LNCAP (cell line): ENCODE measurements around the gene NLRX1.

Experiments used
- CTCF ChIP-seq: fragments of 450-650 bp; IDR thresholded peaks from 2 replicates; pipeline ENCODE4 v1.5.1; 2017; ENCODE audit warnings: mild to moderate bottlenecking

NLRX1 gene

DNA sequence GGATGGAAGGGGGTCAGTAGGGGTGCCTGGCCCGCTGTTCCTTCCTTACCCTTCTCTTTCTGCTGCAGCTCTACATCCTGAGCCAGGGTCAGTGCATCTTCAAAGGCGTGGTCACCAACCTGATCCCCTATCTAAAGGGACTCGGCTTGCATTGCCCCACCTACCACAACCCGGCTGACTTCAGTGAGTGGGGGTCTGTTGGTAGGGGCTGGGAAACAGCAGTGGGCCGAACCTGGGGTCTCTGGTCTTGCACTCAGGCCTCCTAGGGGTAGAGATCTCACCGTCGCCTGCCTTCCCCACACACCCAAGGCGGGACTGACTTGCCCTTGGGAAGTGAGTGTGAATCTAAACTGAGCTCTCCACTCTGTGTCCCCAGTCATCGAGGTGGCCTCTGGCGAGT, 12.0 kb upstream of the NLRX1 start:
- no peak for TF ChIP-seq CTCF

GRCh38 chr11:119157063-119157462, 11.5 kb upstream of the NLRX1 start:
- no peak for TF ChIP-seq CTCF

DNA sequence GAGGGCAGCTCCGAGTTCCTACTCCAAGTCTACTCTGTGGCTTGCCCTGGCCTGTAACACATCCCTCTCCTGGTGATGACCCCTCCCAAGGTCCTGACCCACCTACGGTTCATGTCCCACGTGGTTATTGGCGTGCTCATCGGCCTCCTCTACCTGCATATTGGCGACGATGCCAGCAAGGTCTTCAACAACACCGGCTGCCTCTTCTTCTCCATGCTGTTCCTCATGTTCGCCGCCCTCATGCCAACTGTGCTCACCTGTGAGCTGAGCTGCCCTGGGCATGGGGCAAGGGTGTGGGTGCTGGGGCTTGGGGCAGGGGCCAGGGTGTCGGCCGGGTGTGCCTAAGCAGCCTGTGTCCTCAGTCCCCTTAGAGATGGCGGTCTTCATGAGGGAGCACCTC, 10.1 kb upstream of the NLRX1 start:
- no peak for TF ChIP-seq CTCF

- no peak for TF ChIP-seq CTCF
Observed at GRCh38 chr11:119160151-119160550, 8.4 kb upstream of the NLRX1 start.

DNA sequence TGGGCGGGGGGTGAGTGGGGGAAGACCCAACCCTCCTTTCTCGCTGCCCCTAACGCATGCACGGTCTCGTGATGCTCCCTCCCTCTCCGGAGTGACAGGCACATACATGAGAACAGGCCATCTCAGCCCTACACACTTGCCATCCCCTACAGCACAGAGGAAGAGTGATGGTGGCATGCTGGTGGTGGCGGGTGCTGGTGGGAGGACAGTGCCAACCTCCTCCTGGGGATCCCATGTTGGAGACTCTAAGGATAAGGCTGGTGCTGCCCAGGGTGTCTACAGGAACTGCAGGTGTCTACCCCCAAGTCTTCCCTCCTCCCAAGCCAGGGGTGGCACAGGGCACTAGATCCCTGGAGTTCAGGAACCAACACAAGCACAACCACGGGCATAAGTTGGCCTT, 6.7 kb upstream of the NLRX1 start:
- TF ChIP-seq CTCF: no peak

DNA sequence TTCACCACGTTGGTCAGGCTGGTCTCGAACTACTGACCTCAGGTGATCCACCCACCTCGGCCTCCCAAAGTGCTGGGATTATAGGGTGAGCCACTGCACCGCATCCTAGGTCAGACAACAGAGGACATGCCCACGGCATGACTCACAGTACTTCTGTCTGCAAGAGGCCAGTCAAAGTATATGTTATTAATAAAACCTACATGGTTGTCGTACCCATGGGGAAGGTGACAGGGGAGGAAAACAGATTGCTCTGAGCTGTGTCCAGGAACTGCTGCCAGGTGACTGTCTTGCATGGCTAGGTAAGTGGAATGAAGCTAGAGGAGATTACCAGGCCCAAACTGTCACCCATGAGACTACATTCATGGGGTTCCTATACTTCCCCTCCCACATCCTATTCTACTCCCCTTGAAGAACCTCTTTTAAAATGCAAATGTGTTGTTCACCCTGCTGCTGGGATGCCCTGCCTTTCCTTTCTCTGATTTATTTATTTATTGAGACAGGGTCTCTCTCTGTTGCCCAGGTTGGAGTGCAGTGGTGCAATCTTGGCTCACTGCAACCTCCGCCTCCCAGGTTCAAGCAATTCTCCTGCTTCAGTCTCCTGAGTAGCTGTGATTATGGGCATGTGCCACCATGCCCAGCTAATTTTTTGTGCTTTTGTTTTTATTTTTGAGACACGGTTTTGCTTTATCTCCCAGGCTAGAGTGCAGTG, 2.0 kb upstream of the NLRX1 start:
- no peak for TF ChIP-seq CTCF

GRCh38 chr11:119167933-119168332, 592 bp upstream of the NLRX1 start:
- TF ChIP-seq CTCF: no peak

GRCh38 chr11:119169282-119169719, 776 bp downstream of the NLRX1 start:
- TF ChIP-seq CTCF: no peak
